ENCODE data around the gene SLC7A9. TPM values are rescaled to one million over a fixed set of nuclear protein-coding genes. Genes with fewer than 3 reads are reported as not detected.

The SLC7A9 gene
- total and polyA plus RNA-seq, 2 of the 13 experiments (the other 11 are each of a cell fraction or from before 2014, with no cell fraction given) = 4.7 to 8.3 TPM

DNA sequence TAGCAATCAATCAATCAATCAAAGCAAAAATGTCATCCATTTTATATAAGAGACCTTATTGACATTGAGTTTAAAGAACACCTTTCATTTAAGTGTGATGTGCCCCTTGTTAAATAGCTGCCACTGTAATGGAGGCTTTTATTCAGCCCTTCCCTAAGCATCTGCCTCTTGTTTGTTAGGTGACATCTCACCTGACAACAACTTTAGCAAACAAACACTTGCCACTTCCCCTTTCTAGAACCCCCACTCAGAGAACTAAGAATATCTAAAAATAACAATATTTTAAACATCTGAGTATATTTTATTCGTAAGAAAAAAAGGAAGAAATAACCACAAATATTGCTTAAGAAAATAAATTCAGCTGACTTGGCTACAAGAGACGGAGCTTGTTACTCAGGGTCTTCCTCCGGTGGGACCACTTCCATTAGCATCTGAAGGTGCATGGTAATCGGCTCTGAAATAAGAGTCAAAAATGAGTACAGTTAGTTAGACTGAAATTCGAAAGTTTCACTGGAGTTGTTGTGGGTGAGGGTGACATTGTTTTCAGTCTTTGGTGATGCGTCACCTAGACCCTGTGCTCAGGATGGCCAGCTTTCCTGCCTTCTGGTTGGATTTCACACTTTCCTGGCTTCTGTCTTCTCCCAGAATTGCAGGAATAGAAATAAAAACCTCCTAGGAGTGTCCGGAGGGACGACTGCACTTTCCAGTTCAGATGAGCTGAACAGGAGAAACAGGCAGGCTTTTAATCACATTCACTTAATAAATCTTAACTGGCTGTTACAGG lies 39.1 kb downstream of the SLC7A9 start:
- FAIRE-seq (no peak), DNase-seq (ENCODE audit: low spot score) (no peak), ATAC-seq (no peak)
- Histone ChIP-seq H3K4me1 (ENCODE audit: insufficient read depth, low read length) (peaks cover 17% of the 10 kb centered on the region), H3K27me3 (ENCODE audit: control insufficient read depth in 1 of 2, insufficient read depth in 2 of 2, low read length in 2 of 2) (no peaks in the 10 kb centered on the region), H3K9me3 (ENCODE audit: low read length) (no peaks in the 10 kb centered on the region), H3K9ac (ENCODE audit: insufficient read depth, low read depth, low read length) (no peak overlapping the region), H3K36me3 (replicated peaks in 1 of 2; ENCODE audit: control insufficient read depth in 1 of 2, insufficient read depth in 2 of 2, low read length in 2 of 2) (peaks cover 0 to 1% of the 10 kb centered on the region in 2 experiments; a peak in 1 of 5 replicates), H3K27ac (ENCODE audit: extremely low read length, insufficient read depth, low read length) (no peak overlapping the region), H3K4me3 (replicated peaks in 1 of 3; ENCODE audit: insufficient read depth in 1 of 3, low read depth in 2 of 3, low read length in 3 of 3) (no peak overlapping the region), H4K20me1 (ENCODE audit: insufficient read depth, low read length) (no peaks in the 10 kb centered on the region), H3K79me2 (ENCODE audit: insufficient read depth, low read length) (no peaks in the 10 kb centered on the region), H3K4me2 (ENCODE audit: low read depth, low read length) (no peak overlapping the region), H2AFZ (ENCODE audit: low read length) (no peak overlapping the region)
- TF ChIP-seq ZNF251 (CRISPR knock-in tag; IDR thresholded peaks at IDR 0.05) (no peak), ZNF263 (CRISPR knock-in tag; IDR thresholded peaks at IDR 0.05) (no peak), MATR3 (CRISPR knock-in tag; IDR thresholded peaks at IDR 0.05) (no peak), ZNF235 (CRISPR knock-in tag; IDR thresholded peaks at IDR 0.05; ENCODE audit: borderline replicate concordance) (no peak), CBX2 (IDR thresholded peaks at IDR 0.05; ENCODE audit: low read depth, low read length) (no peak), CBX2 (CRISPR knock-in tag; IDR thresholded peaks at IDR 0.05; ENCODE audit: low read depth) (no peak)
- ChIA-PET POLR2A (no interaction called here), CTCF (ENCODE audit: low intra/inter-chr PET ratio, low total read pairs) (no interaction called here)
- in situ Hi-C loops (cut with HindIII; ENCODE audit: extremely low pct_ligation_motif_present, low pct_unique_long_range_greater_than_20kb) = no loop called here
- BruUV-seq (replicated peaks) = no TSS peak
- 87% methylated on average over 8 of the region's 8 CpGs for WGBS (ENCODE audit: low lambda C conversion rate)
- intact Hi-C loops (cut with micrococcal nuclease; ENCODE audit: unreplicated experiment) = loop anchor here (1.0 kb wide), 1 partner anchor 40 kb away; no protein-coding TSS in a partner anchor

DNA sequence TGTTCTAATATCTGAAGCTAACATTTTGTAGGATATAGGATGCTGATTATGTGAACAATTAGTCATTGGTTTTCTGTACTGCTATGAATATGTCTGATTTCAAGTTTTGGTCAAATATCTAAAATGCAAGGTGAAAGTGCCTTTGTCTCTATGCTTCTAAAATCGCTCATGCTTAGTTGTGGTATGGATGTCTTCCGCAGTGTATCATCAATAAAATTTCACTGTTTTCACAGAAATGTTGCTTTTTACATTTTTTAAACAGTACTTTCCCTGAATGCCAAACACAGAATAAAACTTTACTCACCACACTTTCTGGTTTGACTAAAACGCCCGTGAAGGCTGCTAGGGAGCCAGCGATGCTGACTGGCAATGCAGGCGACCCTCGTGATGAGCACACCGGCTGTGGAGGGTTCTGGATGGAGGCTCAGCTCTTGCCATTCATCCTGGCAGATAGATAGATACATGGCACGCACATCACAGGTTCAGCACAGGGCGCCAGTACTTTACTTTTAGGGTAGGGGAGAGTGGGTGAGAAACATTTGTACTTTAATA lies 40.1 kb downstream of the SLC7A9 start:
- Histone ChIP-seq H3K27me3 (ENCODE audit: control insufficient read depth in 1 of 2, insufficient read depth in 2 of 2, low read length in 2 of 2) (no peaks in the 10 kb centered on the region), H2AFZ (ENCODE audit: low read length) (no peak overlapping the region), H3K27ac (ENCODE audit: extremely low read length, insufficient read depth, low read length) (no peak overlapping the region), H3K9me3 (ENCODE audit: low read length) (no peaks in the 10 kb centered on the region), H3K9ac (ENCODE audit: insufficient read depth, low read depth, low read length) (no peak overlapping the region), H3K79me2 (ENCODE audit: insufficient read depth, low read length) (no peaks in the 10 kb centered on the region), H3K4me3 (replicated peaks in 1 of 3; ENCODE audit: insufficient read depth in 1 of 3, low read depth in 2 of 3, low read length in 3 of 3) (no peak overlapping the region), H3K36me3 (replicated peaks in 1 of 2; ENCODE audit: control insufficient read depth in 1 of 2, insufficient read depth in 2 of 2, low read length in 2 of 2) (peaks cover 0 to 1% of the 10 kb centered on the region in 2 experiments; a peak in 1 of 5 replicates), H3K4me1 (ENCODE audit: insufficient read depth, low read length) (peaks cover 17% of the 10 kb centered on the region), H4K20me1 (ENCODE audit: insufficient read depth, low read length) (no peaks in the 10 kb centered on the region), H3K4me2 (ENCODE audit: low read depth, low read length) (no peak overlapping the region)
- no TSS peak for BruUV-seq (replicated peaks)
- intact Hi-C loops (cut with micrococcal nuclease; ENCODE audit: unreplicated experiment) (no loop called here), in situ Hi-C loops (cut with HindIII; ENCODE audit: extremely low pct_ligation_motif_present, low pct_unique_long_range_greater_than_20kb) (no loop called here)
- FAIRE-seq = no peak
- ChIA-PET CTCF (ENCODE audit: low intra/inter-chr PET ratio, low total read pairs) (no interaction called here), POLR2A (no interaction called here)
- DNase-seq (ENCODE audit: low spot score) = no peak
- no peak for ATAC-seq
- WGBS (ENCODE audit: low lambda C conversion rate) = 97% methylated on average over 10 of the region's 10 CpGs
- no peak for TF ChIP-seq POGZ (CRISPR knock-in tag; IDR thresholded peaks at IDR 0.05)
- no peak for TF ChIP-seq ZNF501 (CRISPR knock-in tag; IDR thresholded peaks at IDR 0.05)
- TF ChIP-seq SP5 (CRISPR knock-in tag; IDR thresholded peaks at IDR 0.05; ENCODE audit: borderline replicate concordance, low read depth) = no peak
- TF ChIP-seq GABPA (IDR thresholded peaks at IDR 0.05; ENCODE audit: low read depth, low read length) = no peak
- TF ChIP-seq GABPA (CRISPR knock-in tag; IDR thresholded peaks at IDR 0.05; ENCODE audit: low read depth) = no peak
- no peak for TF ChIP-seq ZKSCAN5 (CRISPR knock-in tag; IDR thresholded peaks at IDR 0.05)
- no peak for TF ChIP-seq POLR2A (IDR thresholded peaks at IDR 0.05; ENCODE audit: insufficient read depth in 1 of 2, low read depth in 2 of 2, low read length in 2 of 2)
- no peak for TF ChIP-seq KMT2A (CRISPR knock-in tag; IDR thresholded peaks at IDR 0.05)
- no peak for TF ChIP-seq ZNF383 (CRISPR knock-in tag; IDR thresholded peaks at IDR 0.05; ENCODE audit: borderline replicate concordance)
- no peak for TF ChIP-seq JDP2 (CRISPR knock-in tag; IDR thresholded peaks at IDR 0.05; ENCODE audit: borderline replicate concordance)
- TF ChIP-seq ZNF12 (CRISPR knock-in tag; IDR thresholded peaks at IDR 0.05) = no peak
- TF ChIP-seq ZSCAN30 (CRISPR knock-in tag; IDR thresholded peaks at IDR 0.05) = no peak
- TF ChIP-seq ZNF720 (CRISPR knock-in tag; IDR thresholded peaks at IDR 0.05) = no peak
- TF ChIP-seq GABPB1 (CRISPR knock-in tag; IDR thresholded peaks at IDR 0.05) = no peak
- no peak for TF ChIP-seq REL (CRISPR knock-in tag; conservative IDR thresholded peaks at IDR 0.05)
